Liver (tissue), 6 donors: ENCODE measurements around the gene BTRC. TPM values are rescaled to one million over a fixed set of nuclear protein-coding genes. Genes with fewer than 3 reads are reported as not detected.

ENCODE experiments used
- ATF3 ChIP-seq: IDR thresholded peaks from 2 replicates; pipeline ENCODE4 v1.6.1; 2016; ENCODE audit warnings: antibody characterized with exemption
- CTCF ChIP-seq: fragments of 150-350 bp; IDR thresholded peaks from 2 replicates; pipeline ENCODE4 v1.5.1; 2017; ENCODE audit warnings: improper control_type of control experiment, low read depth, low read length; ENCODE audit not compliant: missing input control
- YY1 ChIP-seq: IDR thresholded peaks from 2 replicates; pipeline ENCODE4 v1.6.1; 2016; ENCODE audit warnings: antibody characterized with exemption, mild to moderate bottlenecking
- polyA plus RNA-seq, 2 donors: library from polyadenylated mRNA; stranded (reverse) in 1 of 2; unstranded in 1 of 2; fragments of 200-250 nt in 1 of 2; fragments of >200 nt in 1 of 2; fragmentation: Nextera tagmentation in 1 of 2; extraction: Ambion mirVana in 1 of 2; gene quantifications; one replicate each; pipeline versions ENCODE4 v1.2.1 to v1.2.3, GENCODE V29; 2013 to 2015
- small RNA-seq: library from RNA; depleted of rRNA; stranded (forward); fragments of <200 nt; gene quantifications from one replicate; pipeline ENCODE3, GENCODE V24; 2014
- total RNA-seq, 2 donors: library from RNA; depleted of rRNA; stranded (reverse); fragments of >200 nt; gene quantifications; one replicate each; pipeline ENCODE4 v1.2.3, GENCODE V29; 2014
- donor health status: healthy.
- donor health status: healthy.
- donor health status: healthy.

BTRC gene
- total and polyA plus RNA-seq, 4 donors = 2.7 to 28.2 (median 5.9) TPM

GRCh38 chr10:101602761-101603398, 248.9 kb downstream of the BTRC start (continued):
- TF ChIP-seq CTCF (peak; percentile 78), ATF3 (no peak), YY1 (peak; percentile 32)

Small RNAs within 50 kb of the gene (small RNA-seq; reads per million reads assigned to genes)
- gene MIR3158-1 = not detected
- 0.15 reads per million for gene RNU2-43P
- 1.1 reads per million, percentile 79 among the genes with 10 or more reads in this experiment for gene RNU2-59P

Other genes starting within 250 kb of the BTRC start
- under 1 TPM; 0.33 to 0.79 TPM for gene TLX1, start 222.9 kb upstream of the BTRC start, total RNA-seq
- under 1 TPM; 0.06 to 0.28 TPM for gene TLX1, start 222.9 kb upstream of the BTRC start, polyA plus RNA-seq
- not detected for gene LBX1, start 124.7 kb upstream of the BTRC start, total RNA-seq
- not detected for gene LBX1, start 124.7 kb upstream of the BTRC start, polyA plus RNA-seq
- gene POLL, start 234.1 kb downstream of the BTRC start, total RNA-seq = 10 to 100 TPM; 11.3 to 13.0 TPM
- gene POLL, start 234.1 kb downstream of the BTRC start, polyA plus RNA-seq = 1 to 10 TPM; 8.8 to 9.2 TPM
- 1 to 10 TPM; 5.1 to 5.9 TPM for gene DPCD, start 234.2 kb downstream of the BTRC start, total RNA-seq
- 1 to 10 TPM; 5.3 to 6.9 TPM for gene DPCD, start 234.2 kb downstream of the BTRC start, polyA plus RNA-seq